Ascending aorta (tissue), 2 donors: Measurements from ENCODE around the gene FAM168A. TPM values are rescaled to one million over a fixed set of nuclear protein-coding genes. Genes with fewer than 3 reads are reported as not detected.

ENCODE experiments used
- DNase-seq, 2 donors: peaks; one replicate each; pipeline ENCODE4 v3.0.0-alpha.2; 2019; ENCODE audit warnings: low spot score in 2 of 2
- H3K27ac ChIP-seq, 2 donors: fragments of 200-600 bp; sonication (generic); one replicate each; pipeline ENCODE4 v1.5.1; 2016 to 2017; ENCODE audit warnings: mild to moderate bottlenecking in 1 of 2
- H3K27me3 ChIP-seq: fragments of 200-600 bp; sonication (generic); one replicate; pipeline ENCODE4 v1.5.1; 2017
- H3K36me3 ChIP-seq, 2 donors: fragments of 200-600 bp; sonication (generic); one replicate each; pipeline ENCODE4 v1.5.1; 2016
- H3K4me1 ChIP-seq, 2 donors: fragments of 200-600 bp; sonication (generic); one replicate each; pipeline ENCODE4 v1.5.1; 2016 to 2017; ENCODE audit warnings: mild to moderate bottlenecking in 1 of 2
- H3K4me3 ChIP-seq, 2 donors: fragments of 200-600 bp; sonication (generic); one replicate each; pipeline ENCODE4 v1.5.1; 2016 to 2017; ENCODE audit warnings: mild to moderate bottlenecking in 1 of 2
- H3K9me3 ChIP-seq, 2 donors: fragments of 200-600 bp; sonication (generic); one replicate each; pipeline ENCODE4 v1.5.1; 2016
- intact Hi-C: fragments of 100-400 bp; cut with DNase I; formaldehyde crosslinking; loops from one replicate; pipeline ENCODE4 v1.15.1; 2023
- total RNA-seq: library from RNA; depleted of rRNA; stranded (reverse); fragments of >200 nt; gene quantifications from one replicate; pipeline ENCODE4 v1.1.0, GENCODE V29; 2016
- TF ChIP-seq, protein P1 (sequence below), 3 experiments: fragments of 200-600 bp in 2 of 3; fragments of 450-650 bp in 1 of 3; sonication (generic) in 2 of 3; IDR thresholded peaks; one replicate each; pipeline ENCODE4 v1.5.1; 2016 to 2019; ENCODE audit warnings: antibody characterized with exemption in 3 of 3, mild to moderate bottlenecking in 1 of 3, moderate library complexity in 1 of 3

Gene FAM168A
- total RNA-seq, 1 donor from 2014 or later = 44.1 TPM

DNA sequence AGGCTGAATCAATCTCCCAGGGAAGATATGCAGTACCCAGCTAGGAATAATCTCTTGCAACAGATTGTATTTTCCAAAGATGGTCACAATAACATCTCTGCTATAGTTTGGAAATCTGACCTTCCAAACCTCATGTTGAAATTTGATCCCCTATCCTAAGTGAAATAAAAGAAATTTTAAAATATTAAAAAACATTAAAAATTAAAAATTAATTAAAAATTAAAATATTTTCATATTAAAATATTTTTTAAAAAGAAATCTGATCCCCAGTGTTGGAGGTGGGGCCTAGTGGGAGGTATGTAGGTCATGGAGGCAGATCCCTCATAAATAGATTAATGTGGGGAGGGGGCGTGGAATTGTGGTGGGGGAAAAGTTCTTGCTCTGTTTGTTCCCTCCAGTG is 79.7 kb downstream of the FAM168A start:
- intact Hi-C loops = no loop called here
- Histone ChIP-seq H3K27ac (no peak overlapping the region), H3K9me3 (no peaks in the 10 kb centered on the region), H3K36me3 (no peaks in the 10 kb centered on the region), H3K27me3 (no peaks in the 10 kb centered on the region), H3K4me1 (no peaks in the 10 kb centered on the region), H3K4me3 (no peak overlapping the region)
- DNase-seq = no peak
- TF ChIP-seq, protein P1, sequence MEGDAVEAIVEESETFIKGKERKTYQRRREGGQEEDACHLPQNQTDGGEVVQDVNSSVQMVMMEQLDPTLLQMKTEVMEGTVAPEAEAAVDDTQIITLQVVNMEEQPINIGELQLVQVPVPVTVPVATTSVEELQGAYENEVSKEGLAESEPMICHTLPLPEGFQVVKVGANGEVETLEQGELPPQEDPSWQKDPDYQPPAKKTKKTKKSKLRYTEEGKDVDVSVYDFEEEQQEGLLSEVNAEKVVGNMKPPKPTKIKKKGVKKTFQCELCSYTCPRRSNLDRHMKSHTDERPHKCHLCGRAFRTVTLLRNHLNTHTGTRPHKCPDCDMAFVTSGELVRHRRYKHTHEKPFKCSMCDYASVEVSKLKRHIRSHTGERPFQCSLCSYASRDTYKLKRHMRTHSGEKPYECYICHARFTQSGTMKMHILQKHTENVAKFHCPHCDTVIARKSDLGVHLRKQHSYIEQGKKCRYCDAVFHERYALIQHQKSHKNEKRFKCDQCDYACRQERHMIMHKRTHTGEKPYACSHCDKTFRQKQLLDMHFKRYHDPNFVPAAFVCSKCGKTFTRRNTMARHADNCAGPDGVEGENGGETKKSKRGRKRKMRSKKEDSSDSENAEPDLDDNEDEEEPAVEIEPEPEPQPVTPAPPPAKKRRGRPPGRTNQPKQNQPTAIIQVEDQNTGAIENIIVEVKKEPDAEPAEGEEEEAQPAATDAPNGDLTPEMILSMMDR (IDR thresholded peaks at IDR 0.05) = no peak

DNA sequence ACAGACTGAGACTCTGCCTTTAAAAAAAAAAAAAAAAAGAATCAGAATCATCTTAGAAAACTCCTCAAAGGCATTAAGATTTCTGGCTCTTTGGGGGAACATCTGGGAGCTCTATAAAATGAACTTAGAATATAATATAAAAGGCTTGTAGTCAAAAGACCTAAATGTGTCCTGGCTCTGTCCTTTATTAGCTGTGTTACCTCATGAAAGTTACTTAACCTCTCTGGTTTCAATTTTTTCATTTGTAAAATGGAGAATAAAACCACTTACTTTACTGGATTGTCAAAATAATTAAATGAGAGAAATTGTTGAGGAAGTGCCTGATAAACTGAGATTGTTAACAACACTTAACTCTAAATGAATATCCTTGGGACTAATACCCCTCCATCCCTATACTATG is 81.8 kb downstream of the FAM168A start:
- no peaks in the 10 kb centered on the region for H3K27me3 ChIP-seq
- H3K9me3 ChIP-seq = no peaks in the 10 kb centered on the region
- H3K4me3 ChIP-seq = no peak overlapping the region
- H3K27ac ChIP-seq = no peak overlapping the region
- H3K4me1 ChIP-seq = no peaks in the 10 kb centered on the region
- no peaks in the 10 kb centered on the region for H3K36me3 ChIP-seq
- no peak for DNase-seq
- intact Hi-C loops = no loop called here
- TF ChIP-seq, protein P1 (IDR thresholded peaks at IDR 0.05) = no peak

DNA sequence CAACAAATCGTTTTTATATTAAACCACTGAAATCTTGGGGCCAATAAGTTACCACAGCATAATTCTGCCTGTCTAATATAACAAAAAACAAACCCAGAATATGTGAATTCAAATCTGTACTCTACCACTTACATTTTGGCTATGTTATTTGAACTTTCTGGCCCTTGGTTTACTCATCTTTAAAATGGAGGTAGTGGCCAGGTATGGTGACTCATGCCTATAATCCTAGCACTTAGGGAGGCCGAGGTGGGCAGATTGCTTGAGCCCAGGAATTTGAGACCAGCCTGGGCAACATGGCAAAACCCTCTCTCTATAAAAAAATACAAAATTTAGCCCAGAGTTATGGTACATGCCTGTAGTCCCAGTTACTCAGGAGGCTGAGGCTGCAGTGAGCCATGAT is 84.2 kb downstream of the FAM168A start:
- H3K4me3 ChIP-seq = no peak overlapping the region
- TF ChIP-seq, protein P1 (IDR thresholded peaks at IDR 0.05) = no peak
- intact Hi-C loops = no loop called here
- no peak for DNase-seq
- H3K27ac ChIP-seq = no peak overlapping the region
- no peaks in the 10 kb centered on the region for H3K9me3 ChIP-seq
- no peaks in the 10 kb centered on the region for H3K36me3 ChIP-seq
- H3K27me3 ChIP-seq = no peaks in the 10 kb centered on the region
- H3K4me1 ChIP-seq = no peaks in the 10 kb centered on the region

DNA sequence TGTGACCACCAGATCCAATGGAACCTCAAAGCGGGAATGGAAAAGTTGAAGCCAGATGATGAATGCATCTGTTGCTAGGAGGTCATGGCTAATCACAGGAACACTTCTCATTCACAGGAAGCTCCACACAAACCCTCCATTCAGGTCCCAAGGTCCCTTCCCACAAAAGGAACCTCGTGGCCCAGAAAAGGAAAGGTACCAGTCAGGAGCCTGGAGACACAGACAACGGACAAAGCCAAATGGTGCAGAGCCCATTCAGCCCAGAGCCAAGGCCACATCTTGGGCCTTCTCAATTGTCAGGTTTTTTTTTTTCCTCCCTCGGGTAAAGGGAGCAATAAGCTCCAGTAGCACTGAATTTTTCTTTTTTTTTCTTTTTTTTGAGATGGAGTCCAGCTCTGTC is 87.0 kb downstream of the FAM168A start:
- TF ChIP-seq, protein P1 (IDR thresholded peaks at IDR 0.05) = no peak
- Histone ChIP-seq H3K36me3 (no peaks in the 10 kb centered on the region), H3K27ac (no peak overlapping the region), H3K27me3 (no peaks in the 10 kb centered on the region), H3K4me1 (no peaks in the 10 kb centered on the region), H3K4me3 (no peak overlapping the region), H3K9me3 (no peaks in the 10 kb centered on the region)
- intact Hi-C loops = no loop called here
- no peak for DNase-seq

DNA sequence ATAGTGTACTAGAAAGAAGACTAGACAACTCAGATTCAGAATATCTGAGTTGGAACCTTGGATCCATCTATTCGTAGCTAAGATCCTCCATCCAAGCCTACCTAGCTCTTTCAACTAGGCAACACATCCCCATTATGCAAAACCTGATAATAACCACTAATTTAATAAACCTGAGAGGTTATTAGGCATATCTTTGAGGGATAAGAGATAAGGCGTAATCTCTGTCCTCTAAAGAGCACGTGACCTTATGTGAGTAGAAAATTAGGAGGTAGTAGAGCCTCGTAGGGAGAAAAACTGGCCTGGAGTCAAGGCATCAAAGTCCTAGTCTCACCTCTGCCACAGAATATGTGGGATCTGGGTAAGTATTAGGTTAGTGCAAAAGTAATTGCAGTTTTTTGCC is 87.8 kb downstream of the FAM168A start:
- intact Hi-C loops = no loop called here
- H3K27ac ChIP-seq = no peak overlapping the region
- no peak for DNase-seq
- H3K27me3 ChIP-seq = no peaks in the 10 kb centered on the region
- no peaks in the 10 kb centered on the region for H3K4me1 ChIP-seq
- no peak overlapping the region for H3K4me3 ChIP-seq
- no peaks in the 10 kb centered on the region for H3K9me3 ChIP-seq
- TF ChIP-seq, protein P1 (IDR thresholded peaks at IDR 0.05) = no peak
- no peaks in the 10 kb centered on the region for H3K36me3 ChIP-seq

DNA sequence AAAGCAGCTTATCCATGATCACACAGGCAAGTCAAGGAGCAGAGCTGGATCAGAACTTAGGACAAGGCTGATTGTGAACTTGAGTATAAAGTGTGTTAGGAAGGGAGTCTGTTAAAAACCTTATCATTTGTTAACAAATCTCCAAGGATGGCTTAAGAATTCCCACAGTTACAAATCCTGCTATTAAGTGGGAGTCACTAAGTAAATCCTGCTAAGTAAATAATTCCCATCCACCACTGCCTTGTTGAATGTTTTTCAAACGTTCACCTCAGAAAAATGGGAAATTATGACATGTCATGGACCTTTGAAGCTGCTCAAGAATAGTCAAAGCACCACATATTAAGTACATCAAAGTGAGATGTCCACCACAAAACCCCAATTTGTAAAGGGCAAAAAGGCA is 88.7 kb downstream of the FAM168A start:
- intact Hi-C loops = no loop called here
- TF ChIP-seq, protein P1 (IDR thresholded peaks at IDR 0.05) = no peak
- Histone ChIP-seq H3K27ac (no peak overlapping the region), H3K9me3 (peaks cover 0 to 5% of the 10 kb centered on the region in 2 donors), H3K4me1 (no peaks in the 10 kb centered on the region), H3K4me3 (no peak overlapping the region), H3K27me3 (no peaks in the 10 kb centered on the region), H3K36me3 (no peaks in the 10 kb centered on the region)
- no peak for DNase-seq
